GM19238 (cell line): Measurements from ENCODE around the gene DYSF.

ENCODE experiments used
- DNase-seq: peaks from one replicate; pipeline ENCODE4 v3.0.0; 2011; ENCODE audit warnings: low spot score; ENCODE audit not compliant: insufficient read length

DYSF gene

DNA sequence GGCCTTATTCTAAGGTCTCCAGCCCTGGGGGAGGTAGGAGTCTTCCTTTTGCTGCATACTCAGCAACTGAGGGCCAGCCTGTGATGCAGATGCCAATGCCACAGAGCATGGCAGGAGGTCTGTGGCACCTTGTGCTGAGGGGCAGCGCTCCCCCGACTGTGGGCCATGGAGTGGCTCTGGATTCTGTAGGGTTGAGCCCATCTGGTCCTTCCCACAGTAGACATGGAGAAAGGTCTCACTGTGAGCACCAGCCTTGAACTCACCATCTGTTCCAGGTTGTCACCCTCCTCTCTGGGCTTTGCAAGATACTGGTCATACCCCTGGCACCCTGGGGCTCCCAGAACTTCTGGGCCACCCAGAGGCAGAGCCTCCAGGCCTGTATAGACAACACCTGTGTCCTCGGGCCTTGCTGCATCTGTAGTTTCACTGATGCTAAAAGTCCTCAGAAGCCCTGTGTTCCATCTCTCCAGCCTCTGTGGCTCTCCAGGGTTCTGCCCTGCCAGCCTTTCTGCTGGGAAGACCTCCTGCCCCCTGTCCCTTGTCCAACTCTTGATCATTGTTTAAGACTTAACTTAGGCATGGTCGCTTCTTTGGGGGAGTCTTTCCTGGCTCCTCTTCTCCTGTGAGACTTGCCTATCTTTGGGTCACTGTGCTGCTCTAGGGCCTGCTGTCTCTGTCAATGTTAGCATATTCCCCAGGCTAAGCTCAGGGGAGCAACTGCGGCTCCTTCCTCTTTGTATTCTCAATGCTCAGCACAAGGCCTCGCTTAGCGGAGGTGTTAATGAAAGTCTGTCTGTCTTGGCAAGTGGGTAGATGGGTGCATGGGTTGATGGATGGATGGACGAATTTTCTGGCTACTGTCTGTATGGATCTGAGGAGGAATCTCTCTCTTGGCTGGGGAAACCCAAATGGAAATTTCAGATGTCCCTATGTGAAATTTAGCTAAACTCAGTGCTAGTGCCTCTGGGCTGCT lies 160.9 kb downstream of the DYSF start:
- DNase-seq, result no peak

DNA sequence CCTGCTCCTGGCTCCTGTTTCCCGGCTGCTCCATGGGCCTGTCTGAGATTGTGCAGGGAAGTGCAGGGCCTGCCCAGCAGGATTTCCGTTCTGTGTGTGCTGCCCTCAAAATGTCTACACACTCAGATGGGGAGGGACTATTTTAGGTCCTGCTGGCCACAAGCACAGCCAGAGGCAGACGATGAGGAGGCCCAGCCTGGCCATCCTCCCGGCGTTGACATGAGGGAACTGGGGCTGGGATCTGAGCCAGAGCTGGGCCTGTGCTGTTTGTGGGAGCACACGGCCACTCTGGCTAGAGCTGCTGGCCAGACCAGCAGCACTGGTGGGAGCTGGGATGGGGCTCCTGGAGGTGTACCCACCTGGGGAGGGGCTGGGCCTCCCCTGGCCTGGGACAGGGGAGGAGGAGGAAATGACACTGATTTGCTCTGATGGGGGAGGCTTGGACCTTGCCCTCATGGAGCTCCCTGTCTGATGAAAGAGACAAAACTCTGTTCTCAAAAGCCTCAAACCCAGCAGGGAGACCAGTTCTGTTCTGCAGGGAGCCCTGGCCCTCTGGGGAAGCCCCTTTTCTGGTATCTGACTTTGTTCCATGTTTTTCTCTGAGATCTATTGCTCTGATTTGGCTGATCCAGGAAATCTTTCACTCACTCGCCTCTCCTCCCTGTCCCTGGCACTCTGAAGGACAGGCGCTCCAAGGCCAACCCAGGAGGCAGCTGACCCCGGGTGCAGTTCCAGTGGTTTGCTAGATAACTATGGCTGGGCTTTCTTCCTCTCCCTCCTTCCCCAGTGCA lies 161.8 kb downstream of the DYSF start:
- no peak for DNase-seq

DNA sequence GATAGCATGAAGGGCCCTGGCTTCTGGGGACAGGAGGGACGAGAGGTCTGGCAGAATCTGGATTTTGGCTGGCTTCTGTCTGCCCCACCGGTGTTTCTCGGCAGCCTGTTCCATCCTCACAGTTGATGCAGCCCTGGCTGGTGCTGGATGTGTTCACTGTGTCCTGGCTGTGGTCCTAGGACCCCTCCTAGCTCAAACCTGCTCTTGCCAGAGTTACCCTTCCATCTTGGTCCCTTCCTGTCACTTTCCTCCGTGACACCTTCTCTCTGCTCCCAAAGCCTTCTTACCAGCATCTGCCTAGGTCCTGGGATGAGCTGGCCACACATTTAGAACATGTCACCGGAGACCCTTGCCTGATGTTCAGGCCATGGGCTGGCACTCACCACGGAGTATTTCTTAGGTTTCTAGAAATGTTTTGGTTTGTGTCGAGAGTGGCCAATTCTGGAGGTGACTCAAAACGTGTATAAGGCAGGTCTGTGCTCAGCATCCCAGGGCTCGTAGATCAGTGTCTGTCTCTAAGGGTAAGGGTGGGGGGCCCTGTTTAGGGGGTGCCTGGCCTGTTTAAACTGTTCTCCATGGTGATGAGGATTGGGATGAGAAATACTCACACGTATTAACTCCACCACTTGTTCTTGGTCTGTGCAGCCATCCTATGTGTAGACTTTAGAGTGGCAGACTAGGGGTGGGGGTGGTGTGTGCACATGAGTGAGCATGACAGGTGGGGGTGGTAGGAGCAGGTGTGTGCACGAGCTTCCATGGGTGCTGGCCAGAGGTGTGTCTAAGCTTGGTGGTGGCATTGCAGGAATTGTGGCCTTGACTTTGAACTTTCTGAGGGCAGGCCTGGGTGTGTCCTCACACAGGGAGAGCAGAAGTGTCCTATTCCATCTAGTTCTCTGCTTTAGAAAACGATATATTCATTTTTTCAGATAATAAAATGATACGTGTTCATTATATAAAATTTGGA lies 162.7 kb downstream of the DYSF start:
- no peak for DNase-seq

DNA sequence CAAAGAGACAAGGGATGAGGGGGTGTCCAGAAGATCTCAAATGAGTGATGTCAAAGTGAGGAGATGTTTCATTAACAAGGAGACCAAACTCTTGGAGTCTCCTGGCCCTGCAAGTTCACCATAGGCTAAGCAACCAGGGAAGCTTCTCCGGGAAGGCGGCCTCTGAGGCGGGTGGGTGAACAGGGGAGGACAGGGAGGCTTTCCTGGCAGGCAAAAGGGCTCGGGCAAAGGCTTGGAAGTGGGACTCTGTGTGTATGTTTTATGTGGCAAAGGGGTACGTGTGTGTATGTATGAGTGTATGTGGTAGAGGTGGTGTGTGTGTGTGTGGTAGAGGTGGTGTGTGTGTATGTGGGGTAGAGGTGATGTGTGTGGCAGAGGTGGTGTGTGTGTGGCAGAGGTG lies 163.9 kb downstream of the DYSF start:
- DNase-seq, result no peak

DNA sequence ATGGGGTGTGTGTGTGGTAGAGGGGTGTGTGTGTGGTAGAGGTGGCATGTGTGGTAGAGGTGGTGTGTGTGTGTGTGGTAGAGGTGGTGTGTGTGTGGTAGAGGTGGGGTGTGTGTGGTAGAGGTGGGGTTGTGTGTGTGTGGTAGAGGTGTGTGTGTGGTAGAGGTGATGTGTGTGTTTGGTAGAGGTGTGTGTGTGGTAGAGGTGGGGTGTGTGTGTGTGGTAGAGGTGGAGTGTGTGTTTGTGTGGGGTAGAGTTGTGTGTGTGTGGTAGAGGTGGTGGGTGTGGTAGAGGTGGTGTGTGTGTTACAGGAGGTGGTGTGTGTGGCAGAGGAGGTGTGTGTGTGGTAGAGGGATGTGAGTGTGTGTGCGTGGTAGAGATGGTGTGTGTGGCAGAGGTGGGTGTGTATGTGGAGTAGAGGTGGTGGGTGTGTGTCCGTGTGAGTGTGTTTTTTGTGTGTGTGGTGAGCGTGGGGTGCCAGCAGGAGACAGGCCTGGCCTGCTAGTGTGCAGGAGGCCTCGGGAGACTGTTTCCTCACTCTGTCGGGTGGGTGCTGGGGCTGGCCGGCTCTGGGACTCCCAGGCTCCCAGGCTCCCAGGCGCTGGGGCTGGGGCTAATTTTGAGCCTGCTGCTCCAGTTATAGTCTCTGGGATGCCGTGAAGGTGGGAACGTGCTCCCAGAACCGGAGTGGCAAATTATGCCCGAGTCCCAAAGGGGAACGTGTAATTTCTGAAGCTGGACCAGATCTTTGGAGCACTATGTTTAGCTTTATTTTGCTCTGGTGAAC lies 165.2 kb downstream of the DYSF start:
- no peak for DNase-seq

DNA sequence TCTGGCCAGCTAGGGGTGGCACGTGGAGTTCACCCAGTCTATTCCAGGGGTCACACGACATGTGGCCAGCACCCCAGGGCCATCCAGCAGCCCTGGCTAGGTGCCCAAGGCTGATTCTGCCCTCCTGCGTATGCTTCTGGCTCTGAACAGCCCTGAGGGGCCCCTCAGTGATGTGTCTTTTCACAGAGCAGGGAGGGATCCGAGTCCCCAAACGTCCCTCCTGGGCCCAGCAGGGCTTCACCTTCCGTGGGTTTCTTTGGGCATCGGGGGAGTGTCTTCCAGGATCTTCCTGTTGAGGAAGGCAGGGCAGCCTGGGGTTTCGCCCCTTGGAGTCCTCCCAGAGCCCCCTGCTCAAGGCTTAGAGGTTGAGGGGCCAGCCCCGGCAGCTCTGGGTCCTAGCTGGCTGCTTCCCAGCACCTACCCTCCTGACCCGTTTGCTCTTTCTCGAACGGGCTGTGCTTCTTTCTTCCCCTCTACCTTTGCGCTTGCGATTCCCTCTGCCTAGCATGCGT lies 165.9 kb downstream of the DYSF start:
- DNase-seq, result no peak

DNA sequence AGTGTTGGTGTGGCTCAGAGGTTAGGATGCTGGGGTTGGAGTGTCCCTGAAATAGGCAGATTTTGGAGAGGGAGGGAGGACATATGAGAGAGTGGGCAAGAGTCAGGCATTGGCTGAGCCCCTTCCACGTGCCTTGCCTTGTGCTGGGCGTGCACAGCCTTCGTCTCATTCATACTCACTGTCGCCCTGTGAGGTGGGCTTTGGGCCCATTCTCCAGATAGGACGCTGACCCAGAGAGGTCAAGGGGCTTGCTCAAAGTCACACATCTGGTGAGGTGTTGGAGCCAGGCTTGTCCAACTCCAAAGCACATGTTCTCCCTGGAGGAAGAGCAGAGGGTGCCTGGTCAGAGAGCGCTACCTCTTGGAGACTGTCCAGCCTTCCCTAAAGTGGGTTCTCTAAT lies 166.8 kb downstream of the DYSF start:
- DNase-seq, result no peak

DNA sequence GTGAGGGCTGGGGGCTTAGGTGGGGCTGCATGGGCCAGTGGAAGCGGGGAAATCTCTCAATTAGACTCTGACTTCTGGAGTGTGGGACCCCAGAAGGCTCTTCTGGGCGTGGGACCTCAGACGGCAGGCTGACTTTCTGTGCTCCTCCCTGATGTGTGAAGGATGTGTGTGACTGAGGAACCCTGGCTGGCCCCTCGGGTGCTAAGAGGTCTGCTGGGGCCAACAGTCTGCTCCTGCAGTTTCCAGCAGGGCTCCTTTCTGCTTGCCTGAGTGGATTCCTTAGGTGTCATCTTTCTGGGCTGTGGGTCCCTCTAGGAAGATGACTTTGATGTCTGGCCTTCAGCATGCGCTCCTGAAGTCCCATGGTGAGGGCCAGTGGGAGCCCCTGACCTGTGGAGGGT lies 167.5 kb downstream of the DYSF start:
- no peak for DNase-seq

DNA sequence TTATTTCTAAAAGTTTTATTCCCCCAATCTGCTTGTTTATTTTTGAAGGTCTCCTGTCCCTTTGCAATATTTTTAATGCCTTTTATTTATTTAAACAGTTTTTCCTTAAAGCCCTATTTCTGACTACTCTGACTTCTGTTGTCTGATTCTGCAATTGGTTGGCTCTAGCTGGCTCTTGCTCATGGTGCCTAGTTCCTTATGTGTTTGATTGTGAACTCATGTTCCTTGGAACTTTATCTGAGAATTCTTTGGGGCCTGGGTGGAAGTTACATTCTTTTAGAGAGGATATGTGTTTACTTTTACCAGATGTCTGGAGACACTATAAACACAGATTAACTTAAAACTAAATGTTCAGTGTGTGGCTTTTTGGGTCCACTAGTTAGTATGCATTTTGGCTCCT lies 175.9 kb downstream of the DYSF start:
- DNase-seq, result no peak

DNA sequence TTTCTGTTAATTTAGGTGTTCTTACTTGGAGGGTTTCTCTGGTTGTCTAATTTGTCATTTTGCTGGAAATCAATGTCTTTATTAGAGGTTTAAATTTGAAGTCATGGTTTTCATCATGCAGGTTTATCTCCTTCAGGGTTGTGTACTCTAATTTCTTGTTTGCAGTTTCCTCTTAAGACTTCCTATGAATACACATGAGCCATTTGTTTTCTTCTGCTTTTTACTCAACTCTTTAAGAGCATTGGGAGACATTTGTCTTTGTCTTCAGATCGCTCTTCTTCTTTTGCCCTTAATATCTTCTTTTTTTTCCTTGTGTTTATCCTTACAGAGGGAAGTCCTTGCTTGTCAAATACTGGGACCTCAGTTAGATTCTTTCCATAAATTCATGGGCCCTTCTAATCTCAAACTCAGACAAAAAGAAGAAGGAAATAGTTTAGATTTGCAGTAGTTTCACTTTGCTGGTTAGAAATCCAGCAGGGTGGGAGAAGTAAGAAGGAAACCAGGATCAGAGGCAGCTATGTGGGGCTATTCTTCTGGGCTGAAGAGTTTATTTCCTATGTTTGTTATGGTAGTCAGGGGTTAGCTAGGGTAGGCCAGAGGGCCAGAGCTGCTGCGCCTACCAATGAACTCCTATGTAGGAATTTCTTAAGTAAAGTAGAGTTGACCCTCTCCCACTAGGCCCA lies 176.6 kb downstream of the DYSF start:
- DNase-seq, result no peak

DNA sequence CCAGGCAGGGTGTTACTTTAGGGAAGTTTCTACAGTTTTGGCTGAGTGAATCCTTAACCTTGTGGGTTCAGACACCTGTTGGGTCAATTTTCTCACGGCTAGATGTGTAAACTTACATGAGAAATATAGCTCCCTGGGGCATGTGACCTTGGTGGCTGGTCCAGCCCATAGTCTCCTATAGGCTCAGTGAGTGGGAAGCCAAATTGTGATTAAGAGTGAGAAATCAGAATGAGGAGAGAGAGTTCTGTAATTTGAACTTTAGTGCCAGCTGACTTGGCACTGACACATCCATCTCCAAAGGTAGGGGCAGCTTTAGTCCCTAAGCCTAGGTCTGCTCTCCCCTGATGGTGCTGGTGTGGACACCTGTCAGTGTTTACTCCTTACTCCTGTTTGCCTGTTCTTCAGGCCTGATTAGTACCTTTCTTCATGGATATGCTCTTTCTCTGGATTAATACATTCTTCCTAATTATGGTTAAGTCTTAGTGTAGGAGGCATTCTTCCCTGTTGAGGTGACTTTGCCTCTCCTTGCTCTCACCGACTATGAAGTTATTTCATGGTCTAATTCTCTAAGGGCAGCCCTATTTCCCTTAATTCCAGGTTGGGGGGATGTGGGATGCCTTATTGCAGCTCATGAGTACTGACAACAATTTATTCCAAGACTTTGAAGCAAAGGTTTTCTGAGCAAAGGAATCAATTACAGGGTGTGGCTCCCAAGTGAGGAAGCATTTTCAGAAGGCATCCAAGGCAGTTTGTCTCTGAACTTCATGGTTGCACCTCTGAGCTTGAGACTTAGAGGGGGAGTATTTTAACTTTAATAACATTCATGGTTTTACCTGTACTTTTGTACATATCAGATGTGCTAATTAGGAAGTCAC lies 177.3 kb downstream of the DYSF start:
- no peak for DNase-seq

DNA sequence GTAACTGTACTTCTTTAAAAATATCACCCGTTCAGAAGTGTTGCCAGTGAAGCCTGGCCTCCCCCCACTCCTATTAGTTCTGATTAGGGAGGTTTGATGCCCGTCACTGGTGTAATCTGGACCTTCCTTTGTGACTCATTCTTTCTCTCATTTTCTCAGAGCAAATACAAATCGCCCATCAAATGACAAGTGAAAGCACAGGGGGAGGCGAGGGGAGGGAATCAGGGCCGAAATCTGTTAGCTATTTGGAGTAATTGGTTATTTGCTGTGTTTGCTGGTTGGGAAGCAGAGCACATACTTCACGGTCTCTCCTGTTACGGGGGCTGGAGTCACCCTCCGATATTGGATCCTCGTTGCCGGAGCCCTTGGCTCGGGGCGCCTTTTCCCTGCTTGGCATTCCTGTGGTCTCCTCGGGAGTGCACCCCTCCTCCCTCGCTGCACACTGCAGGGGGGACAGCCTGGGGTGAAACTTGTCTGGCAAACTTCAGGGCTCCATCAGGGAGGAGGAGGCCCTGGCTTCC lies 178.1 kb downstream of the DYSF start:
- DNase-seq, result no peak

DNA sequence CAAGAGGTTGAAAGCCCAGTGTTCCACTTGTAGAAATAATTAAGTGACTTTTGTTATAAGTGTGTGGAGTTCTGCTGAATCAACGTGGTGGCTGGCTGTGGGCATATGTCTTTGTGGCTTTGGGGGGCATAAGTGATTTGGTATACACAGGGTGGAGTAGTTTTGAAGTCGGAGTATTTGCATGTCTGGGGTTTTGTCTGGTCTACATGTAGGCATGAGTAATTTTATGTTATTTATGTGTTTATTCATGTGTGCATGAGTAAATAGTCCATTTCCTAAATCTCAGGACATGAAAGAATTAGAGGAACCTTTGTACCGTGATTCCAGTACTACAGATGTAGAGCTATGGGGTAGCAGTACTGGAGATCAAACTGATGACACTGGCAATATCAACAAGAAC lies 179.7 kb downstream of the DYSF start:
- DNase-seq, result no peak

DNA sequence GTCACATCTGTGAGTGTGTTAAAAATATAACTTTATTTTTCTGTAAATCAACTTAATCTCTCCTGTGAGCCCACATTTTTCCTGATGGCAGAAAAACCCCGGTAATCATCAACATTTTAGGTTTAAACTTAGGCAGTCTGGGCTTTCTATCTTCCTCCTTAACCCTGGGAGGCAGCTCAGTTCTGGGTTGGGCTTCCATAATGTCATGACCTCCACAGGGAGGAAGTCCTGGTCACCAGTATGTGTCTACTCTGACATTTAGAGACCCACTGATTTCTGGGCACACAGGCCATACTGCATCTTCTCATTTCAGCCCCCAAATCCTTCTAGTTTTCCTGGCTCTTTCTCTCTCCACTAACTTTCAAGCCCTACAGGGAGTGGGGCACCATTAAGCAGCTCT lies 181.2 kb downstream of the DYSF start:
- no peak for DNase-seq

DNA sequence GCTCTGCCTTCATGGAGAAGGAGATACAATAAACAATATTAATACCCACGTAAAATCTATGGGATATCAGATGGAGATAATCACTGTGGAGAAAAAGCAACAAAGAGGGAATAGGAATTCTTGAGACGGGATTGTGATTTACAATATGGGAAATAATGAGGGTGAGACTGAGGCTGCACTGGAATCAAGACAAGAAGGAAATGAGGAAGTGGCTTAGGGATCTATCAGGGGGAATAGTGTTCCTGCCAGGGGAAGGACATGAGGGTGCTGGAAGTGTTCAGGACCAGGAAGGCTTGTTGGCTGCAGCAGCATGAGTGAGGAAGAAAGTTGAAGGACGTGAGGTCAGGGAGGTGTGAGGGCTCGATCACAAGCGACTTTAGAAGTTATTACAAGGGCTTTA lies 182.4 kb downstream of the DYSF start:
- DNase-seq, result no peak

DNA sequence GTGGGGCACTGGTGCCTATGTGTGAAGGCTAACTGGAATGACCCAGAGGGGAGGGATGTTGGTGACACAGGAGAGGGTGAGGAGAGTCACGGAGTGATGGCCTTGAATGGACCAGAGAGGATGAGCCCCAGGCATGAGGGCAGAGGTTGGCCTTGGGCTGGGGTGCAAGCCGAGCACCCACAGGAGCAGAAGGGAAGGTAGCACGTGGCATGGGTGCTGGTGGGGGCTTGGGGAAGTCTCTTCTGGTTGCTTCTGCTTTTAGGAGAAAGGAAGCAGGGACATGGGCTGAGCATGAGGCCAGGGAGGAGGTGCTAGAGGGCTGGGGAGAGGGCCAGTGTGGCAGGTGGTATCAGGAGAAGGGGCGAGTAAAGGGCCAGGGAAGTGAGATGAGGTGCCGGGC lies 183.8 kb downstream of the DYSF start:
- DNase-seq, result no peak

DNA sequence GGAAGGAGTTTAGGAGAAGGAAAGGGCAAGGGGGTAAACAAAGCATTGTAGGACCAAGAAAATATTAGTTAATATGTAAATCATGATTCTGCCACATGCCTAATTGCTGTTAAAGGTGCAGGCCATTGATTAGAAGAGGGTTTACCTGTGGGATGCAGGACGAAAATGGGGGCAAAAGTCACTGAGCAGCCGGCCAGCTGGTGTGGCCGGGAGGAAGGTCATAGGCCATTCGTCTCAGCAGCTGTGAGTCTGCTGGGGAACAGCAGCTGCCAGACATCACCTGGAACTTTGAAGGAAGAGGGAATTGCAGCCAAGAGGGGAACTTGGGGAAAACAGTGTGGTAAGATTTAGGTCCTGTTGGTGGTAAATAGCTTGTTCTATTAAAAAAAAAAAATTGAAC lies 184.4 kb downstream of the DYSF start:
- DNase-seq, result no peak

DNA sequence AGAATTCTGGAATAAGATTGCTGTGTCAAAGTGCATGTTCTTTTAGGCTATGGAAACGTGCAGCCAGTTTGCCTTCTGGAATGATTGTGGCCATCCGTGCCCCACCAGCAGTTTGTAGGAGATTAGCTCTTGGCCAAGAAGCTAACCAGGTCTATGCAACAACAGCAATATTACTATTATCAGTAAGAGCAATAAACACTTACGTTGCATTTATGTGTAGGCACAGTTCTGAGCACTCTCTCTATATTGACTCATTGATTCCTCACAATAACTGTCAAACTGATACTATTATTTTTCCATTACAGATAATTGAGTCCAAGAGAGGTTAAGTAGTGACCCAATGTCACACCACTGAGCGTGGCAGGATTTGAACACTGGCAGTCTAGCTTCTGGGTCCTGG lies 186.4 kb downstream of the DYSF start:
- no peak for DNase-seq

DNA sequence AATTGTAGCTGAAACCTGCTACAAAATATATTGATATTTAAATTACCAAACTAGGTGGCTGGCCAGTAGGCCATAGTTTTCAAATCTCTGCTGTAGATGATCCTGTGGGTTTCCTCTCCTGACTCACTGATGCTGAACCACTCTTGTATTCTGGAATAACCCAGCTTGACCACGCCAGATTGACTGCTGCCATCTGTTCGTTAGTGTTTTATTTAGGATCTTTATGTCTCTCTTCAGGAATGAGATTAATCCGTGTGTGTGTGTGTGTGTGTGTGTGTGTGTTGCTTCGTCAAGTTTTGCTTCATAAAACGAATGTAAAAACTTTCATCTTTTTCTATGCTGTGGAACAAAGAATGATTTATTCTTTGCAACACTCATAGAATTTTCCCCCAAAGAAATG lies 187.1 kb downstream of the DYSF start:
- no peak for DNase-seq
